HG02798 (cell line): ENCODE data around the gene PIEZO2.

Experiments used
- ATAC-seq: cut with Tn5 transposase; IDR thresholded peaks from one replicate; pipeline ENCODE4 v1.9.1; 2021; ENCODE audit warnings: mild to moderate bottlenecking; ENCODE audit not compliant: unreplicated experiment, poor library complexity

Gene PIEZO2

GRCh38 chr18:11115276-11115675, 34.1 kb downstream of the PIEZO2 start:
- ATAC-seq = no peak

- no peak for ATAC-seq
These were observed 34.7 kb downstream of the PIEZO2 start for GRCh38 chr18:11114653-11115052.

GRCh38 chr18:11113937-11114336, 35.4 kb downstream of the PIEZO2 start:
- ATAC-seq = no peak

- ATAC-seq = no peak
These were observed 36.3 kb downstream of the PIEZO2 start for GRCh38 chr18:11113046-11113548.

DNA sequence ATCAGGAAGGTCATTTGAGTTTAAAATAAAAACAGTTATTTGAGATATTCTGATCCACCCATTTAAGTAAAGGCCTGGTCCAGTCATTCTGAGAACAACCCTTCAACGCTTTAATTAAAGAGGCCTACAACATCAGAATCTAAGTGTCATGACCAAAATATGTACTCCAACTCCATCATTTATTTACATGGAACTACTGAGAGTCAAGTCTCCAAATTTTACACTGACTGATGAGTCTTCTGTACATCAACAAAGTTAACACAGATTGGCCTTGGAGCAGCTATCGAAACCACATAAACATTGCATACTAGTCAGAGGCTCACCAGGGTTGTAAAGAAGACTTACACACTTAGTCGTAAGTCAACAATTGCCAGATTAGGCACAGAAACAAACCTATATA, 37.1 kb downstream of the PIEZO2 start:
- ATAC-seq = no peak

DNA sequence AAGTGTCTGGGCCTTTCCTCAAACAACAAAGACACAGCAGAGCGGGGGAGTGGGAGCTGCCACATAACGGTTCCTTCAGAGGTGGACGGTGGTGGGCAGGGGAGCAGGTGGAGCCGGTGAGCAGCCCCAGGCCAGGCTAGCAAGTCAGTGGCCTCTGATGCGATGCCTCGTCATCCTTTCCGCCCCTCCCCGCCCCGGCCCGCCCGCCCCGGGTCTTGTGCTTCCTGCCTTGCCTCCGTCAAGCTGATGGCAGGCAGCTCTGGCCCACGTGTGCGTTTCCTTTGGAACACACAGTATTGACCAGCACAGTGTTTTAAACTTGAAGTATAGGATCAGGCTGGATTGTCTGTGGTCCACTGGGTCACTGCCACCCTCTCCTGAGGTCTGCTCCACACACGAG, 38.9 kb downstream of the PIEZO2 start:
- no peak for ATAC-seq

DNA sequence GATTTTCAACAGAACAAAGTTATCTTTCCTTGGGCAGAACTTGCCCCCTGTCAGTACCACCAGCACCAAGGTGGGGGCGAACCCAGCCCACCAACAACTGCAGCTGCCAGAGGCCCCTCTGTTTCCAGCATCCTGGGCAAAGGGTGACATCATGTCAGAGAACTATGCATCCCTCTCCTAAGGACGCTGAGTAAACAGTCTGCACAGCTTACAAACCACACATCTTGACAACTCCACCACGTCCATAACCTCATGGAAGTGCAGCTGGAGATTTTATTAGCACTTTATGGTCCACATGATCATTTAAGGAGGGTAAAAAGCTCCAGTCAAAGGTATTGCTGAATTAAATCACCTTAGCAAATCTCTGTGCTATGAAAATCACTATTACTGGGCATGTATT, 40.4 kb downstream of the PIEZO2 start:
- ATAC-seq = no peak

- no peak for ATAC-seq
These were observed 42.5 kb downstream of the PIEZO2 start for GRCh38 chr18:11106894-11107293.

- ATAC-seq = no peak
These were observed 43.9 kb downstream of the PIEZO2 start for GRCh38 chr18:11105463-11105862.

- no peak for ATAC-seq
These were observed 45.1 kb downstream of the PIEZO2 start for GRCh38 chr18:11104307-11104706.

DNA sequence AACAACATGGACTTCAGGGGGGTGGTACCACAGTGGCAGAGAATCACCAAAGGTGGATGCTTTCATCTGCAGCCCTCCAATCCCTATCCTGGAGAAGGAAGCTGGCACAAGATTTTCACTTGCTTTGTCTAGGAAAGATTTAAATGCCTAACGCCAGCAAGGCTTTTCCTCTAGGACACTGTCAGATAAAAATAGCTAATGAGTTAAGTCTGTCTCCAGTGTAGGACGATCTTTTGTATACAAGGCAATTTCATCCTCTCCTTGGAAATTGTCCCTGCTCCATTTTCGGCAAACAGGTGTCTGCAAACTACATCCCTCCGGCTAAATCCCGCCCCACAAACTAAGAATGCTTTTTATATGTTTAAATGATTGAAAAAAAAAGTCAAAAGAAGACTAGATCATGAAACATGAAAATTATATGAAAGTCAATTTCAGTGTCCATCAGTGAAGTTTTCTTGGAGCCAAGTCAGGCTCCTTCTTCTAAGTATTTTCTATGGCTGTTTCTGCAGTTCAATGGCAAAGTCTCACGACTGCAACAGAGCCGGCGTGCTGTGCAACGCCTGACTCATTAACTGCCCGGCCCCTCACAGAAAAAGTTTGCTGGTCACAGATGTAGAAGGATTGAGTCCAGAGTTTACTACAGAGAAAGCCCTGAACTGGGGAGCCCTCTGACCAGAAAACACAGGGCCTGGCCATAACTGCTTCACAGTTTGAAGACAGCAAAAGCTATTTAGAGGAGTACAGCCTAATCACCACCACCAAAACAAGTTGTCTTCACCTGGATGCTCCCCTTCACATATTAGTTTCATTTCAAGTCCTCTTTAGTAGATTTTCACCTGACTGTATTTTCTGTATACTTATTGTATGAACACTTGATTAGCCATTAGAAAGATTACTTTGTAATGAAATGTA, 52.3 kb downstream of the PIEZO2 start:
- ATAC-seq = no peak

- no peak for ATAC-seq
These were observed 53.0 kb downstream of the PIEZO2 start for GRCh38 chr18:11096411-11096810.

- ATAC-seq = no peak
These were observed 53.6 kb downstream of the PIEZO2 start for GRCh38 chr18:11095674-11096293.

GRCh38 chr18:11095211-11095610, 54.2 kb downstream of the PIEZO2 start:
- no peak for ATAC-seq

- ATAC-seq = no peak
These were observed 57.6 kb downstream of the PIEZO2 start for GRCh38 chr18:11091746-11092145.

- no peak for ATAC-seq
These were observed 59.2 kb downstream of the PIEZO2 start for GRCh38 chr18:11089931-11090715.

DNA sequence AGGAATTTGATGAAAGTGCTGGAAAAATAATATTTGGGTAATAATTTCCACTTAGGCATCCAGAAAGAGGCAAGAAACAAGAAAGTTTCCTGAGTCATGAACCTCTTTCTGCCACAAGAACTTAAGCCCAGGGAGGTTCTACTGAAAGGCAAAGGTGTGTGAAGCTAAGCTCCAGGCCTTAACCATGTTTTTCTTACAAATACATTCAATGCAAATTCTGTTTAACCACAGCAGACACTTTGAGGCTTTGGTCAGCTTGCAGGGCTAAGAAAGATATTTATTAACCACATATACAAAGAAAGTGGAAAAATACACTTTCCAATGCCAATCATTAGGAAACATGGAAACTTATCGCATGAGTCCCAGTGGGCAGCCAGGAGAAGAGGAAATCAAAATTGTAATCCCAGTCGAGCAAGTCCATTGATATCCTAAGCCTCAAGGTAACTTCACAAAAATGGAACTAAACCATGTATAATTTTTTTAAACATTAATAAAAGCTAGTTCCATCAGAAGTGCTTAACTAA, 68.3 kb downstream of the PIEZO2 start:
- ATAC-seq = no peak

- ATAC-seq = no peak
These were observed 70.9 kb downstream of the PIEZO2 start for GRCh38 chr18:11078491-11078890.

- ATAC-seq = no peak
These were observed 71.7 kb downstream of the PIEZO2 start for GRCh38 chr18:11077548-11078187.

DNA sequence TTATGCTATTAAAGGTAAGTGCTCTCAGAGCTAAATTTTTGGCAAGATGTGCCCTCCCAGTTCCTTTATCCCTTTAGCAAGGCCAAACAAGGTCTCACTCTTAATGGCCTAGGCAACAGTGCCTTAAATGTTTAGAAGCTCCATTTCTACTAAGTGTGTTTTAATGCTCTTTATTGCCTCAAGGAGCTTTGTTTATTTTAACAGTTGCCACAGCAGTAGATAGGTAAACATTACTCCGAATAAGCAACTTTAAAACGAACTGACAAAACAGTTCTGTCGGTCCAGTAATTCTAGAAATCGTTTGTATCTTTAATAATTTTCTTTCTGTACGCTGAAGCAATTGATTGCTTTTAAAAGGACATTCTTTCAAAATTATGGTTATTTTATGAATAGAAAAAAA, 74.5 kb downstream of the PIEZO2 start:
- ATAC-seq = no peak
